ENCODE measurements around the gene RDH16.
"Not testable (repeated sequence)": the region's sequence is repeated elsewhere in the genome, so short reads cannot be mapped to it uniquely, and the experiment has no call there.

RDH16 gene

GRCh38 chr12:56989861-56990610, 32.6 kb upstream of the RDH16 start:
- DNase-seq (ENCODE audit: low spot score) = no peak

GRCh38 chr12:56988207-56988739, 30.9 kb upstream of the RDH16 start:
- no peak for DNase-seq (ENCODE audit: low spot score)

GRCh38 chr12:56987551-56988053, 30.2 kb upstream of the RDH16 start:
- DNase-seq (ENCODE audit: low spot score) = peak; percentile 86

- no peak for DNase-seq (ENCODE audit: low spot score)
These were observed 29.6 kb upstream of the RDH16 start for GRCh38 chr12:56987011-56987410.

- not testable (repeated sequence) for DNase-seq (ENCODE audit: low spot score)
These were observed 28.3 kb upstream of the RDH16 start for GRCh38 chr12:56985714-56986113.

DNA sequence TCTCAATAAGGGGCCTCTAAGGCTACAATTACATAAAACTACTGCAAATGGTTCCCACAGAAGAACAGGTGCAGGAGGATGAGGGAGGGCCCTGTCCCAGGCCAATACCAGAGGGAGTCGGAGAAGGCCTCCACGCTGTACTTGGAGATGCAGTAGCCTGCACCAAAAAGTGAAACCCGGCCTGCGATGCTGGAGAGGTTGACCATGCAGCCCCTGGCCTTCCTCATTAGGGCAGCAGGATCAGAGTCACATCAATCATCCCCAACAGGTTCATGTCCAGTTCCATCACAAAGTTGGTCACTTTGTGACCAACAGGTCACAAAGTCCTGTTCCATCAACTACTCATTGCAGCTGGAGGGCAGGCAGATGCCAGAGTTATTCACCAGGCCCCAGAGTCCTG, 26.0 kb upstream of the RDH16 start:
- DNase-seq (ENCODE audit: low spot score) = no peak

- not testable (repeated sequence) for DNase-seq (ENCODE audit: low spot score)
These were observed 25.3 kb upstream of the RDH16 start for GRCh38 chr12:56982578-56983236.

DNA sequence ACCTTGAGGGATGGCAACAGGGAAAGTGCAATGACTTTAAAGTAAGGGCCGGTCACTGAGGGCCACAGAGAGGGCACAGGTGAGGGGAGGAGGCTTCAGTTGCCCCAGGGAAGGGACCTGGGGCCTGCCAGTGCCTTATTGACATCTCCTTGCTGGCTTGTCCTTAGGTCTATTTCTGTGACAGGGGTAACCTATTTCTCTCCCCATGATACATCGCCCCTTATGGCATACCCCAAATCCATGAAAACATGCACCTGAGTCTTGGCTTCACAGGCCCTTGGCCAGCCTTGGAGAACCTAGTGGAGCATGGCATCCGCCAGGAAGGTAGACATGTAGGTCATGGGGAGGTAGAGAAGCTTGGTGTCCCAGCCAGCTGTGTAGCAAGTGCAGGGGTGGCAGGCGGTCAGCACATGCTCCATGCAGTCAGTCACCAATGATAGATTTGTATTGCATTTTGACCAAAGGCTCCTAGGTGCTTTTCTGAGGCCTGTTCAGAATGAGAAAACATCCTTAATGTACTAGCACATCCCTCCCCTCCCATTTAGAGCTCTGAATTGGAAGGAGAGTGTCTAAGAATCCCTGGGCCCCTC, 23.6 kb upstream of the RDH16 start:
- DNase-seq (ENCODE audit: low spot score) = no peak

GRCh38 chr12:56980268-56980667, 22.9 kb upstream of the RDH16 start:
- DNase-seq (ENCODE audit: low spot score) = no peak

- no peak for DNase-seq (ENCODE audit: low spot score)
These were observed 22.2 kb upstream of the RDH16 start for GRCh38 chr12:56979628-56980027.

- DNase-seq (ENCODE audit: low spot score) = no peak
These were observed 21.2 kb upstream of the RDH16 start for GRCh38 chr12:56978397-56979138.

GRCh38 chr12:56977361-56977760, 20.0 kb upstream of the RDH16 start:
- DNase-seq (ENCODE audit: low spot score) = not testable (repeated sequence)

GRCh38 chr12:56974224-56974623, 16.8 kb upstream of the RDH16 start:
- not testable (repeated sequence) for DNase-seq (ENCODE audit: low spot score)

DNA sequence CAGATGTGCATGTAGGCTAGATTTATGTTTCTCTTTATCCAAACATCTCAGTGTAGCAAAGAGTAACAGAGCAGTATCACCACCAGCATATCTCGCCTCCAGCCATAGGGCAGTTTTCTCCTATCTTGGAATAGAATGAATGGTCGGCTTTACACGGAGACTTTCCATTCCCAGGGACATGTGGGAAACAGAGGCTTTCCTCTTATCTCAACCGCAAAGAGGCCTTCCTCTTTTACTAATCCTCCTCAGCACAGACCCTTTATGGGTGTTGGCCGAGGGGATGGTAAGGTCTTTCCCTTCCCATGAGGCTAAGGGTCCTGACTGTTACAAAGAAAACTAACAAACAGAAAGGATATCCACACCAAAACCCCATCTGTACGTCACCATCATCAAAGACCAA, 11.5 kb upstream of the RDH16 start:
- DNase-seq (ENCODE audit: low spot score) = not testable (repeated sequence)

GRCh38 chr12:56965997-56966642, 8.7 kb upstream of the RDH16 start:
- DNase-seq (ENCODE audit: low spot score) = not testable (repeated sequence)

GRCh38 chr12:56965124-56965523, 7.7 kb upstream of the RDH16 start:
- not testable (repeated sequence) for DNase-seq (ENCODE audit: low spot score)

DNA sequence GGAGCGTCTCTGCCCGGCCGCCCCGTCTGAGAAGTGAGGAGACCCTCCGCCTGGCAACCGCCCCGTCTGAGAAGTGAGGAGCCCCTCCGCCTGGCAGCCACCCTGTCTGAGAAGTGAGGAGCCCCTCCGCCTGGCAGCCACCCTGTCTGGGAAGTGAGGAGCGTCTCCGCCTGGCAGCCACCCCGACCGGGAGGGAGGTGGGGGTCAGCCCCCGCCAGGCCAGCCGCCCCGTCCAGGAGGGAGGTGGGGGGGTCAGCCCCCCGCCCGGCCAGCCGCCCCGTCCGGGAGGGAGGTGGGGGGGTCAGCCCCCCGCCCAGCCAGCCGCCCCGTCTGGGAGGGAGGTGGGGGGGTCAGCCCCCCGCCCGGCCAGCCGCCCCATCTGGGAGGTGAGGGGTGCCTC, 6.1 kb upstream of the RDH16 start:
- not testable (repeated sequence) for DNase-seq (ENCODE audit: low spot score)

- DNase-seq (ENCODE audit: low spot score) = not testable (repeated sequence)
These were observed 4.8 kb upstream of the RDH16 start for GRCh38 chr12:56962247-56962646.

DNA sequence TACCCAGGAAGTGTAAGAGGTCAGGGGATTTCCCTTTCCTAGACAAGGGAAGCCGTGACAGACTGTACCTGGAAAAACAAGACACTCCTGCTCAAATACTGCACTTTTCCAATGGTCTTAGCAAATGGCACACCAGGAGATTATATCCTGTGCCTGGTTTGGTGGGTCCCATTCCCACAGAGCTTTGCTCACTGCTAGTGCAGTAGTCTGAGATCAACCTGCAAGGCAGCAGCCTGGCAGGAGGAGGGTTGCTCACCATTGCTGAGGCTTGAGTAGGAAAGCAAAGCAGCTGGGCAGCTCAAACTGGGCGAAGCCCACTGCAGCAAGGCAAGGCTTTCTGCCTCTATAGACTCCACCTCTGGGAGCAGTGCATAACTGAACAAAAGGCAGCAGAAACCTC, 1.0 kb upstream of the RDH16 start:
- no peak for DNase-seq (ENCODE audit: low spot score)

- no peak for DNase-seq (ENCODE audit: low spot score)
These were observed 1.7 kb downstream of the RDH16 start for GRCh38 chr12:56955631-56956256.

DNA sequence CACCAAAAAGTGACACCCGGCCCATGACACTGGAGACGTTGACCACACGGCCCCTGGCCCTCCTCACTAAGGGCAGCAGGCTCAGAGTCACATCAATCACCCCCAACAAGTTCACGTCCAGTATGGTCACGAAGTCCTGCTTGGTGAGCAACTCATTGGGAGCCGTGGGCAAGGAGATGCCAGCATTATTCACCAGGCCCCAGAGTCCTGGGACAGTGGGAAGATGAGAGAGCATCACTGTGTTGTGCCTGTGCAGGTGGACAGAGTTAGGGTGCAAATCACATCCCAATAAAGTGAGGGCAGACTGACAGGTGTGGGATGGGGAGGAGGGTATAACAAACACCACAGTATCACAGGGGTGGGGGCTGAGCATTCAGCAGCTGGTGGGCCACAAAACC, 2.5 kb downstream of the RDH16 start:
- no peak for DNase-seq (ENCODE audit: low spot score)
